Neuron (in vitro differentiated cells): ENCODE measurements around the gene INTS15.
A peak's percentile ranks its signal among the peaks of the same experiment; 100 is the strongest.

Source experiments
- H2AFZ ChIP-seq: one replicate; pipeline ENCODE4 v1.6.1; 2013; ENCODE audit warnings: low read depth, mild to moderate bottlenecking, inconsistent platforms, low read length, moderate library complexity
- H3K27me3 ChIP-seq: one replicate; pipeline ENCODE4 v1.6.1; 2013; ENCODE audit warnings: low read length; ENCODE audit not compliant: insufficient read depth
- H3K36me3 ChIP-seq: one replicate; pipeline ENCODE4 v1.6.1; 2013; ENCODE audit warnings: low read length; ENCODE audit not compliant: insufficient read depth
- H3K4me1 ChIP-seq: one replicate; pipeline ENCODE4 v1.6.1; 2013; ENCODE audit warnings: low read length; ENCODE audit not compliant: insufficient read depth
- H3K4me3 ChIP-seq: 2 replicates; pipeline ENCODE4 v1.5.1; 2013; ENCODE audit warnings: mild to moderate bottlenecking, low read length, moderate library complexity
- H3K9me3 ChIP-seq: one replicate; pipeline ENCODE4 v1.6.1; 2013; ENCODE audit warnings: low read length

INTS15 gene

GRCh38 chr7:6615723-6616555, 26.1 kb downstream of the INTS15 start:
- H3K36me3 ChIP-seq: peaks cover 14% of the 10 kb centered on the region
- no peaks in the 10 kb centered on the region for H3K9me3 ChIP-seq
- peaks cover 12% of the 10 kb centered on the region for H3K4me1 ChIP-seq
- H3K4me3 ChIP-seq: peak overlapping the region; percentile 61
- no peaks in the 10 kb centered on the region for H3K27me3 ChIP-seq
- H2AFZ ChIP-seq: no peak overlapping the region

- Histone ChIP-seq H3K4me1 (peaks cover 12% of the 10 kb centered on the region), H3K36me3 (peaks cover 25% of the 10 kb centered on the region), H3K4me3 (no peak overlapping the region), H3K9me3 (peaks cover 2% of the 10 kb centered on the region), H2AFZ (no peak overlapping the region), H3K27me3 (no peaks in the 10 kb centered on the region)
These were observed 27.2 kb downstream of the INTS15 start for GRCh38 chr7:6616854-6617643.

- Histone ChIP-seq H3K4me3 (no peak overlapping the region), H3K36me3 (peaks cover 32% of the 10 kb centered on the region), H2AFZ (no peak overlapping the region), H3K4me1 (peaks cover 12% of the 10 kb centered on the region), H3K27me3 (no peaks in the 10 kb centered on the region), H3K9me3 (peaks cover 2% of the 10 kb centered on the region)
These were observed 28.8 kb downstream of the INTS15 start for GRCh38 chr7:6618621-6619020.

- no peaks in the 10 kb centered on the region for H3K27me3 ChIP-seq
These were observed 30.1 kb downstream of the INTS15 start for GRCh38 chr7:6619961-6620360.

GRCh38 chr7:6621195-6622133, 31.6 kb downstream of the INTS15 start:
- Histone ChIP-seq H3K27me3 (no peaks in the 10 kb centered on the region), H3K4me1 (peaks cover under 1% of the 10 kb centered on the region), H3K9me3 (peaks cover 2% of the 10 kb centered on the region), H3K4me3 (no peak overlapping the region), H3K36me3 (peaks cover 44% of the 10 kb centered on the region), H2AFZ (no peak overlapping the region)

More at GRCh38 chr7:6619961-6620360, 30.1 kb downstream of the INTS15 start:
- H3K36me3 ChIP-seq: peaks cover 42% of the 10 kb centered on the region
- H3K9me3 ChIP-seq: peaks cover 2% of the 10 kb centered on the region
- H3K4me1 ChIP-seq: peaks cover 6% of the 10 kb centered on the region
- H3K4me3 ChIP-seq: no peak overlapping the region
- no peak overlapping the region for H2AFZ ChIP-seq

- Histone ChIP-seq H3K4me1 (no peaks in the 10 kb centered on the region), H3K36me3 (peaks cover 43% of the 10 kb centered on the region), H3K9me3 (peaks cover 2% of the 10 kb centered on the region), H3K27me3 (no peaks in the 10 kb centered on the region), H3K4me3 (no peak overlapping the region), H2AFZ (no peak overlapping the region)
These were observed 32.4 kb downstream of the INTS15 start for GRCh38 chr7:6622134-6622710.

- Histone ChIP-seq H3K27me3 (no peaks in the 10 kb centered on the region), H3K9me3 (peaks cover 2% of the 10 kb centered on the region), H2AFZ (no peak overlapping the region), H3K4me1 (no peaks in the 10 kb centered on the region), H3K4me3 (no peak overlapping the region), H3K36me3 (peaks cover 39% of the 10 kb centered on the region)
These were observed 33.9 kb downstream of the INTS15 start for GRCh38 chr7:6623589-6624245.

GRCh38 chr7:6624246-6624611, 34.4 kb downstream of the INTS15 start:
- Histone ChIP-seq H2AFZ (no peak overlapping the region), H3K9me3 (peaks cover 2% of the 10 kb centered on the region), H3K4me1 (no peaks in the 10 kb centered on the region), H3K27me3 (no peaks in the 10 kb centered on the region), H3K36me3 (peaks cover 39% of the 10 kb centered on the region), H3K4me3 (no peak overlapping the region)

GRCh38 chr7:6628045-6628444, 38.2 kb downstream of the INTS15 start:
- peaks cover 7% of the 10 kb centered on the region for H3K27me3 ChIP-seq
- peaks cover 17% of the 10 kb centered on the region for H3K36me3 ChIP-seq
- no peak overlapping the region for H2AFZ ChIP-seq
- H3K4me3 ChIP-seq: no peak overlapping the region
- no peaks in the 10 kb centered on the region for H3K4me1 ChIP-seq
- H3K9me3 ChIP-seq: no peaks in the 10 kb centered on the region

GRCh38 chr7:6630007-6630849, 40.4 kb downstream of the INTS15 start:
- H3K4me3 ChIP-seq: no peak overlapping the region

GRCh38 chr7:6631605-6632004, 41.8 kb downstream of the INTS15 start:
- Histone ChIP-seq H3K4me3 (no peak overlapping the region), H3K36me3 (no peaks in the 10 kb centered on the region), H3K9me3 (no peaks in the 10 kb centered on the region), H2AFZ (no peak overlapping the region), H3K4me1 (peaks cover 5% of the 10 kb centered on the region), H3K27me3 (peaks cover 7% of the 10 kb centered on the region)

More at GRCh38 chr7:6630007-6630849, 40.4 kb downstream of the INTS15 start:
- no peaks in the 10 kb centered on the region for H3K4me1 ChIP-seq
- no peaks in the 10 kb centered on the region for H3K9me3 ChIP-seq
- H3K27me3 ChIP-seq: peaks cover 7% of the 10 kb centered on the region
- H3K36me3 ChIP-seq: no peaks in the 10 kb centered on the region
- H2AFZ ChIP-seq: no peak overlapping the region
